ENCODE data around the gene FER.
"Not testable (repeated sequence)": the region's sequence is repeated elsewhere in the genome, so short reads cannot be mapped to it uniquely, and the experiment has no call there.

- not testable (repeated sequence) for TF ChIP-seq CTCF (IDR thresholded peaks at IDR 0.05; ENCODE audit: insufficient read depth, low read length, poor library complexity, severe bottlenecking); EZH2phosphoT487 (conservative IDR thresholded peaks at IDR 0.05; ENCODE audit: low read length)
Measured at GRCh38 chr5:108992396-108993085, 244.8 kb downstream of the FER start.

All from SU-DHL-6 (cell line).